Suprapubic skin (tissue), 4 donors: ENCODE measurements around the gene PHF1. TPM values are rescaled to one million over a fixed set of nuclear protein-coding genes. Genes with fewer than 3 reads are reported as not detected.

ENCODE experiments used
- DNase-seq, 2 donors: peaks; one replicate each; pipeline ENCODE4 v3.0.0-alpha.2; 2019; ENCODE audit warnings: low spot score in 2 of 2
- H3K27ac ChIP-seq: fragments of 200-600 bp; sonication (generic); one replicate; pipeline ENCODE4 v1.5.1; 2019
- H3K27me3 ChIP-seq: fragments of 200-600 bp; sonication (generic); one replicate; pipeline ENCODE4 v1.5.1; 2019
- H3K36me3 ChIP-seq: fragments of 200-600 bp; sonication (generic); one replicate; pipeline ENCODE4 v1.5.1; 2019
- H3K4me1 ChIP-seq: fragments of 200-600 bp; sonication (generic); one replicate; pipeline ENCODE4 v1.5.1; 2019
- H3K4me3 ChIP-seq: fragments of 200-600 bp; sonication (generic); one replicate; pipeline ENCODE4 v1.5.1; 2019; ENCODE audit warnings: mild to moderate bottlenecking
- H3K9me3 ChIP-seq: fragments of 200-600 bp; sonication (generic); one replicate; pipeline ENCODE4 v1.5.1; 2019
- CTCF ChIP-seq, 2 donors: fragments of 200-600 bp in 1 of 2; fragments of 450-650 bp in 1 of 2; sonication (generic) in 1 of 2; IDR thresholded peaks; one replicate each; pipeline ENCODE4 v1.5.1; 2016 to 2019; ENCODE audit warnings: antibody characterized with exemption in 2 of 2, mild to moderate bottlenecking in 1 of 2, moderate library complexity in 1 of 2
- EP300 ChIP-seq: sonication (generic); formaldehyde crosslinking; IDR thresholded peaks from one replicate; pipeline ENCODE4 v1.6.1; 2017; ENCODE audit warnings: antibody characterized with exemption
- POLR2A ChIP-seq, 2 donors: fragments of 450-650 bp; IDR thresholded peaks; one replicate each; pipeline ENCODE4 v1.6.1; 2017; ENCODE audit warnings: antibody characterized with exemption in 2 of 2, mild to moderate bottlenecking in 2 of 2, moderate library complexity in 2 of 2
- POLR2AphosphoS5 ChIP-seq, 3 donors: sonication (generic); formaldehyde crosslinking; IDR thresholded peaks; one replicate each; pipeline ENCODE4 v1.6.1; 2017; ENCODE audit warnings: antibody characterized with exemption in 3 of 3
- WGBS: methylation state at CpG from one replicate; pipeline ENCODE4 v1.1.5; 2018; 5-methylcytosine and 5-hydroxymethylcytosine counted together
- total RNA-seq, 4 donors: library from RNA; depleted of rRNA; stranded (reverse); fragments of >200 nt; gene quantifications; one replicate each; pipeline ENCODE4 v1.1.0, GENCODE V29; 2016

PHF1 gene
- total RNA-seq, 4 donors from 2014 or later, result 35.9 to 102 (median 48.6) TPM

GRCh38 chr6:33440649-33441309 is 30.0 kb downstream of the PHF1 start:
- DNase-seq, result peak in 1 of 2 donors; percentile 41
- no peaks in the 10 kb centered on the region for H3K27me3 ChIP-seq
- H3K9me3 ChIP-seq, result no peaks in the 10 kb centered on the region
- 86% methylated on average over 18 of the region's 19 CpGs for WGBS
- H3K27ac ChIP-seq, result no peak overlapping the region
- H3K4me1 ChIP-seq, result no peaks in the 10 kb centered on the region
- peaks cover 80% of the 10 kb centered on the region for H3K36me3 ChIP-seq
- H3K4me3 ChIP-seq, result no peak overlapping the region
- TF ChIP-seq EP300, result no peak
- no peak for TF ChIP-seq POLR2A (IDR thresholded peaks at IDR 0.05)
- no peak for TF ChIP-seq POLR2AphosphoS5 (IDR thresholded peaks at IDR 0.05)
- TF ChIP-seq CTCF (IDR thresholded peaks at IDR 0.05), result no peak

- 89% methylated on average over 9 of the region's 9 CpGs for WGBS
- no peaks in the 10 kb centered on the region for H3K9me3 ChIP-seq
- H3K27ac ChIP-seq, result no peak overlapping the region
- no peak for DNase-seq
- TF ChIP-seq EP300, result no peak
- no peak for TF ChIP-seq CTCF (IDR thresholded peaks at IDR 0.05)
- no peak overlapping the region for H3K4me3 ChIP-seq
- peaks cover 78% of the 10 kb centered on the region for H3K36me3 ChIP-seq
- no peaks in the 10 kb centered on the region for H3K4me1 ChIP-seq
- H3K27me3 ChIP-seq, result no peaks in the 10 kb centered on the region
These were observed 30.6 kb downstream of the PHF1 start for GRCh38 chr6:33441457-33441856.

GRCh38 chr6:33442283-33442682 is 31.5 kb downstream of the PHF1 start:
- H3K36me3 ChIP-seq, result peaks cover 78% of the 10 kb centered on the region
- no peaks in the 10 kb centered on the region for H3K27me3 ChIP-seq
- WGBS, result 80% methylated on average over 8 of the region's 8 CpGs
- no peaks in the 10 kb centered on the region for H3K4me1 ChIP-seq
- H3K27ac ChIP-seq, result no peak overlapping the region
- H3K4me3 ChIP-seq, result no peak overlapping the region
- no peaks in the 10 kb centered on the region for H3K9me3 ChIP-seq
- TF ChIP-seq EP300 (no peak), POLR2A (IDR thresholded peaks at IDR 0.05) (no peak), POLR2AphosphoS5 (IDR thresholded peaks at IDR 0.05) (no peak), CTCF (IDR thresholded peaks at IDR 0.05) (no peak)
- no peak for DNase-seq

GRCh38 chr6:33443025-33443424 is 32.2 kb downstream of the PHF1 start:
- no peak overlapping the region for H3K4me3 ChIP-seq
- peaks cover 78% of the 10 kb centered on the region for H3K36me3 ChIP-seq
- no peak overlapping the region for H3K27ac ChIP-seq
- no peaks in the 10 kb centered on the region for H3K27me3 ChIP-seq
- no peaks in the 10 kb centered on the region for H3K4me1 ChIP-seq
- 100% methylated on average over 2 of the region's 17 CpGs for WGBS
- no peak for TF ChIP-seq EP300
- no peak for TF ChIP-seq POLR2A (IDR thresholded peaks at IDR 0.05)
- no peak for TF ChIP-seq POLR2AphosphoS5 (IDR thresholded peaks at IDR 0.05)
- TF ChIP-seq CTCF (IDR thresholded peaks at IDR 0.05), result no peak
- H3K9me3 ChIP-seq, result no peaks in the 10 kb centered on the region
- DNase-seq, result no peak

- peaks cover 78% of the 10 kb centered on the region for H3K36me3 ChIP-seq
- H3K4me3 ChIP-seq, result no peak overlapping the region
- no peak for DNase-seq
- no peaks in the 10 kb centered on the region for H3K27me3 ChIP-seq
- 90% methylated on average over 18 of the region's 18 CpGs for WGBS
- H3K4me1 ChIP-seq, result no peaks in the 10 kb centered on the region
- no peak for TF ChIP-seq POLR2AphosphoS5 (IDR thresholded peaks at IDR 0.05)
- TF ChIP-seq POLR2A (IDR thresholded peaks at IDR 0.05), result no peak
- no peak for TF ChIP-seq CTCF (IDR thresholded peaks at IDR 0.05)
- TF ChIP-seq EP300, result no peak
- H3K27ac ChIP-seq, result no peak overlapping the region
- no peaks in the 10 kb centered on the region for H3K9me3 ChIP-seq
These were observed 33.0 kb downstream of the PHF1 start for GRCh38 chr6:33443619-33444504.
